SU-DHL-6 (cell line): ENCODE measurements around the gene KIF4A.

Experiments
- H2AFZ ChIP-seq: fragments of 200-600 bp; sonication (generic); 2 replicates; pipeline ENCODE4 v1.6.1; 2014; ENCODE audit warnings: low read depth, mild to moderate bottlenecking, moderate library complexity, mixed read lengths, antibody characterized with exemption, low read length; ENCODE audit not compliant: severe bottlenecking
- H3F3A ChIP-seq: fragments of 200-600 bp; shearing (Covaris generic); 2 replicates; pipeline ENCODE4 v1.6.0; 2016; ENCODE audit warnings: antibody characterized with exemption, mild to moderate bottlenecking; ENCODE audit not compliant: insufficient read depth
- H3K27ac ChIP-seq: fragments of 200-600 bp; sonication (generic); 2 replicates; pipeline ENCODE4 v1.5.1; 2016; ENCODE audit warnings: low read depth, mild to moderate bottlenecking, low read length, moderate library complexity, mixed read lengths
- H3K27me3 ChIP-seq: fragments of 200-600 bp; sonication (generic), shearing (Covaris generic); 2 replicates; pipeline ENCODE4 v1.6.0; 2014; ENCODE audit warnings: mild to moderate bottlenecking, low read length
- H3K36me3 ChIP-seq: fragments of 200-600 bp; sonication (generic); 2 replicates; pipeline ENCODE4 v1.6.1; 2014; ENCODE audit warnings: mild to moderate bottlenecking, low read length, mixed read lengths
- H3K4me2 ChIP-seq: fragments of 300-600, 200-600 bp; shearing (Covaris generic), sonication (generic); 2 replicates; pipeline ENCODE4 v1.6.0; 2014; ENCODE audit warnings: low read length, low read depth, mild to moderate bottlenecking; ENCODE audit not compliant: poor library complexity, severe bottlenecking
- H3K4me3 ChIP-seq: fragments of 200-600 bp; sonication (generic); 2 replicates; pipeline ENCODE4 v1.5.1; 2014; ENCODE audit warnings: antibody characterized with exemption, low read length, mild to moderate bottlenecking, mixed read lengths; ENCODE audit not compliant: insufficient read depth, poor library complexity, severe bottlenecking
- H3K79me2 ChIP-seq: fragments of 200-600 bp; sonication (generic); 2 replicates; pipeline ENCODE4 v1.6.1; 2014; ENCODE audit warnings: mild to moderate bottlenecking, low read length, moderate library complexity; ENCODE audit not compliant: insufficient read depth
- H3K9ac ChIP-seq: fragments of 200-600 bp; sonication (generic); 2 replicates; pipeline ENCODE4 v1.7.0; 2014; ENCODE audit warnings: mild to moderate bottlenecking, low read length
- H3K9me2 ChIP-seq: fragments of 200-600 bp; sonication (generic); replicated peaks from 2 replicates; pipeline ENCODE4 v1.6.1; 2014; ENCODE audit warnings: low read length; ENCODE audit not compliant: insufficient read depth
- H3K9me3 ChIP-seq: fragments of 200-600 bp; sonication (generic); 2 replicates; pipeline ENCODE4 v1.6.1; 2014; ENCODE audit warnings: low read length, mixed read lengths; ENCODE audit not compliant: insufficient read depth
- H4K20me1 ChIP-seq: fragments of 200-600 bp; sonication (generic); 2 replicates; pipeline ENCODE4 v1.6.1; 2014; ENCODE audit warnings: low read depth, mild to moderate bottlenecking, antibody characterized with exemption, low read length, moderate library complexity, mixed read lengths
- CTCF ChIP-seq: fragments of 200-600 bp; sonication (generic); IDR thresholded peaks from one replicate; pipeline ENCODE4 v1.5.1; 2017; ENCODE audit warnings: antibody characterized with exemption, mild to moderate bottlenecking, low read length, moderate library complexity; ENCODE audit not compliant: insufficient read depth, poor library complexity, severe bottlenecking
- EZH2phosphoT487 ChIP-seq: fragments of 200-600 bp; sonication (generic), shearing (Covaris generic); conservative IDR thresholded peaks from 2 replicates; pipeline ENCODE4 v1.6.1; 2018; ENCODE audit warnings: mild to moderate bottlenecking, antibody characterized with exemption, low read length, moderate library complexity, mixed read lengths

KIF4A gene

DNA sequence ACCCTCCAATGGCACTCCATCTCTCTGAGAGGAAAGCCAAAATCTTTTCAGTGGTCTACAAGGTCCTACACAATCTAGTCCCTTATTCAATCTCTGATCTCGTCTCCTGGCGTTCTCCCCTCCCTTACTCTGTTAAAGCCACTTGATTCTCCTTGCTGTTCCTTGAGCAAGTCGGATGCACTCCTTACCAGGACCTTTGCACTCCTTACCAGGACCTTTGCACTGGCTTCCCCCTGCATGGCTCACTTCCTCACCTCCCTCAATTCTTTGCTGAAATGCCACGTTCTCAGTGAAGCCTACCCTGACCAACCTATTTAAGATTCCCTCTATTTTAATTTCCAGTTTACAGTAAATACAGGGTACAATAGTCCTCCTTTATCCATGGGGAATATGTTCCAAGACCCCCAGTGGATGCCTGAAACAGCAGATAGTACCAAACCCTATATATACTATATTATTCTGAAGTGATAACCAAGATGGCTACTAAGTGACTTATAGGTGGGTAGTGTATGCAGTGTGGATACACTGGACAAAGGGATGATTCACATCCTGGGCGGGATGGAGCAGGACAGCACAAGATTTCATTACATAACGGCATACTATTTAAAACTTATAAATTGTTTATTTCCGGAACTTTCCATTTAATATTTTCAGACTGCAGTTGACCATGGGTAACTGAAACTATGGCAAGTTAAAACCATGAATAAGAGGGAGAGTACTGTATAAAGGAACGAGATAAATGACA is 148.2 kb downstream of the KIF4A start:
- H2AFZ ChIP-seq: no peak overlapping the region
- 0 out of 2 replicates have a peak, but pooled peaks cover 6% of the 10 kb centered on the region for H3F3A ChIP-seq
- no peak overlapping the region for H3K9ac ChIP-seq
- H4K20me1 ChIP-seq: no peaks in the 10 kb centered on the region
- no peak overlapping the region for H3K27ac ChIP-seq
- no peaks in the 10 kb centered on the region for H3K9me2 ChIP-seq
- H3K4me2 ChIP-seq: no peak overlapping the region
- no peaks in the 10 kb centered on the region for H3K27me3 ChIP-seq
- H3K9me3 ChIP-seq: no peaks in the 10 kb centered on the region
- H3K36me3 ChIP-seq: no peaks in the 10 kb centered on the region
- no peak for TF ChIP-seq EZH2phosphoT487
- TF ChIP-seq CTCF: no peak
- no peaks in the 10 kb centered on the region for H3K79me2 ChIP-seq
- no peak overlapping the region for H3K4me3 ChIP-seq

DNA sequence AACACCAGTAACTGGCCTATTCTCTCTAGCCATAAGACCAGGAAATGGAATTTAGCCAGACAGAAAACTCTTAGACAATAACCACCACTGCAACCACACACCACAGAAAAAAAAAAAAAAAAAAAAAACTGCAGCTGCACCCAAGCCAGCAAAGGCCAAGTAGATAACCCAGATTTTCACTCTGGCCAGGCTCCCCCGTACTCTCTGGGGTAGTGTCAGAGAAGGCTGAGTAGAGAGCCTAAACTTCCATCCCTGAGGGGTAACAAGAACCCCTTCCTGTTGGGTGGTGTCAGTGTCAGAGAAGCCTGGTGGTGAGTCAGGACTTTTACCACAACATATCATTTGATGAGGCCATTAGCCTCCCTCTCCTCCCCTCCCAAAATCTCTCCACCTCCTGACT is 149.1 kb downstream of the KIF4A start:
- Histone ChIP-seq H3K4me3 (no peak overlapping the region), H3K79me2 (no peaks in the 10 kb centered on the region), H3K9me2 (no peaks in the 10 kb centered on the region), H3K9ac (no peak overlapping the region), H3K4me2 (no peak overlapping the region), H3F3A (0 out of 2 replicates have a peak, but pooled peaks cover 6% of the 10 kb centered on the region), H3K27ac (no peak overlapping the region), H3K36me3 (no peaks in the 10 kb centered on the region), H3K9me3 (no peaks in the 10 kb centered on the region), H4K20me1 (no peaks in the 10 kb centered on the region), H3K27me3 (no peaks in the 10 kb centered on the region), H2AFZ (no peak overlapping the region)
- no peak for TF ChIP-seq CTCF

- Histone ChIP-seq H3K9ac (no peak overlapping the region), H3F3A (no peaks in the 10 kb centered on the region), H4K20me1 (no peaks in the 10 kb centered on the region), H3K36me3 (no peaks in the 10 kb centered on the region), H3K4me2 (no peak overlapping the region), H3K9me2 (no peaks in the 10 kb centered on the region), H2AFZ (no peak overlapping the region), H3K27ac (no peak overlapping the region), H3K79me2 (no peaks in the 10 kb centered on the region), H3K4me3 (no peak overlapping the region), H3K27me3 (no peaks in the 10 kb centered on the region), H3K9me3 (no peaks in the 10 kb centered on the region)
- no peak for TF ChIP-seq CTCF
Measured at GRCh38 chrX:70442224-70442623, 152.3 kb downstream of the KIF4A start.
